Right cardiac atrium (tissue), 5 donors: ENCODE results near the gene NAALADL1. TPM values are rescaled to one million over a fixed set of nuclear protein-coding genes. Genes with fewer than 3 reads are reported as not detected.
"Not testable (repeated sequence)": the region's sequence is repeated elsewhere in the genome, so short reads cannot be mapped to it uniquely, and the experiment has no call there.

Experiments used
- ATAC-seq, 2 donors: fragments of 200-7000 bp; cut with Tn5 transposase; one replicate each; pipeline versions ENCODE4 v1.8.0 to v1.9.1; 2020; ENCODE audit warnings: moderate library complexity in 2 of 2, mild to moderate bottlenecking in 1 of 2
- DNase-seq, 3 donors: peaks; one replicate each; pipeline ENCODE4 v3.0.0-alpha.2; 2020
- H3K27ac ChIP-seq: one replicate; pipeline ENCODE4 v1.5.1; 2013; ENCODE audit warnings: mild to moderate bottlenecking, low read length, control low read depth, moderate library complexity
- H3K27me3 ChIP-seq: one replicate; pipeline ENCODE4 v1.6.1; 2013; ENCODE audit not compliant: control insufficient read depth, insufficient read depth
- H3K4me1 ChIP-seq: one replicate; pipeline ENCODE4 v1.6.1; 2013; ENCODE audit warnings: low read length; ENCODE audit not compliant: control insufficient read depth, insufficient read depth
- H3K4me3 ChIP-seq: one replicate; pipeline ENCODE4 v1.5.1; 2013; ENCODE audit warnings: low read length, control low read depth
- H3K9me3 ChIP-seq: one replicate; pipeline ENCODE4 v1.6.1; 2013; ENCODE audit warnings: low read length; ENCODE audit not compliant: control insufficient read depth
- WGBS: extraction: QIAGEN DNeasy Blood & Tissue Kit; methylation state at CpG from one replicate; pipeline ENCODE4 v1.1.7; 2013; 5-methylcytosine and 5-hydroxymethylcytosine counted together
- intact Hi-C, 4 donors: fragments of 100-400 bp; cut with DNase I; formaldehyde crosslinking; loops; one replicate each; pipeline versions ENCODE4 v1.11.0 to v1.14.0; 2022 to 2023
- polyA plus RNA-seq: library from polyadenylated mRNA; stranded (reverse); fragments of 200-250 nt; gene quantifications from one replicate; pipeline ENCODE4 v1.2.3, GENCODE V29; 2013
- total RNA-seq, 4 donors: library from RNA; stranded (reverse); fragmentation: NEBNext Ultra II Directional; extraction: Animal tissue kit (Norgen Biotek cat#: 25700); gene quantifications; one replicate each; pipeline ENCODE4 v1.2.1, GENCODE V29; 2021
- donor health status: healthy with polysubstance abuse.
- donor health status: DM: no; HTN: yes; CAD: no.
- donor health status: DM: no; HTN: no; CAD: no.
- donor health status: DM: no; HTN: yes; CAD: no; lungs with severe emphysema.
- donor health status: DM: yes; HTN: yes; CAD: no.

The NAALADL1 gene
- total and polyA plus RNA-seq, 5 donors: 7.1 to 9.8 (median 8.4) TPM

GRCh38 chr11:65032216-65032615, 26.1 kb downstream of the NAALADL1 start:
- intact Hi-C loops: no loop called here
- ATAC-seq (no peak), DNase-seq (peak in 1 of 3 donors; percentile 34)
- no peak overlapping the region for H3K4me3 ChIP-seq
- no peaks in the 10 kb centered on the region for H3K9me3 ChIP-seq
- WGBS: 76% methylated on average over 13 of the region's 13 CpGs
- H3K27ac ChIP-seq: no peak overlapping the region
- H3K27me3 ChIP-seq: no peaks in the 10 kb centered on the region
- H3K4me1 ChIP-seq: no peaks in the 10 kb centered on the region

GRCh38 chr11:65027213-65028067, 30.9 kb downstream of the NAALADL1 start, which contains the start of gene SNX15:
Gene SNX15 (plus strand): TSS chr11:65027439. CDS start chr11:65027538, 99 bp downstream.
- peak; percentile 95 to 97 (median 97) for DNase-seq
- intact Hi-C loops: loop anchor here in 1 of 4 donors (10.0 kb wide), 1 partner anchor 87 kb away; the partner anchor contains the start of genes TM7SF2 and ZNHIT2
- H3K27ac ChIP-seq: peak within 1 kb of the TSS; percentile 84

GRCh38 chr11:65026810-65027209, 31.5 kb downstream of the NAALADL1 start:
- intact Hi-C loops: loop anchor here in 1 of 4 donors (10.0 kb wide), 1 partner anchor 88 kb away; the partner anchor contains the start of genes TM7SF2 and ZNHIT2
- ATAC-seq (no peak), DNase-seq (no peak)
- Histone ChIP-seq H3K27me3 (no peaks in the 10 kb centered on the region), H3K4me3 (peak overlapping the region; percentile 67), H3K27ac (peak overlapping the region; percentile 21), H3K4me1 (no peaks in the 10 kb centered on the region), H3K9me3 (no peaks in the 10 kb centered on the region)
- 55% methylated on average over 10 of the region's 10 CpGs for WGBS

More at GRCh38 chr11:65027213-65028067, 30.9 kb downstream of the NAALADL1 start, which contains the start of gene SNX15:
- H3K9me3 ChIP-seq: no peaks in the 10 kb centered on the region
- no peaks in the 10 kb centered on the region for H3K4me1 ChIP-seq
- no peaks in the 10 kb centered on the region for H3K27me3 ChIP-seq
- ATAC-seq: peak; percentile 99
- WGBS: under 1% methylated on average over 51 of the region's 51 CpGs
- peak within 1 kb of the TSS; percentile 67 for H3K4me3 ChIP-seq

DNA sequence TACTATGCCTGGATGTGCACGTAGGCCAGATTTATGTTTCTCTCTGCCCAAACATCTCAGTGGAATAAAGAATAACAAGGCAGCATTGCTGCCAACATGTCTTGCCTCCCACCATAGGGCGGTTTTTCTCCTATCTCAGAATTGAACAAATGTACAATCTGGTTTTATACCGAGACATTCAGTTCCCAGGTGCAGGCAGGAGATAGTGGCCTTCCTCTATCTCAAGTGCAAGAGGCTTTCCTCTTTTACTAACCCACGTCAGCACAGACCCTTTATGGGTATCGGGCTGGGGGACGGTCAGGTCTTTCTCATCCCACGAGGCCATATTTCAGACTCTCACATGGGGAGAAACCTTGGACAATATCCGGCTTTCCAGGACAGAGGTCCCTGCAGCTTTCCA, 34.9 kb downstream of the NAALADL1 start:
- H3K4me1 ChIP-seq, ATAC-seq, H3K4me3 ChIP-seq, H3K27me3 ChIP-seq, H3K27ac ChIP-seq, H3K9me3 ChIP-seq: not testable (repeated sequence)
- 67% methylated on average over 8 of the region's 8 CpGs for WGBS
- peak in 1 of 3 donors; percentile 12 for DNase-seq
- intact Hi-C loops: loop anchor here in 1 of 4 donors (10.0 kb wide), 1 partner anchor 91 kb away; the partner anchor contains the start of genes TM7SF2 and ZNHIT2

- 92% methylated on average over 11 of the region's 11 CpGs for WGBS
- Histone ChIP-seq H3K4me1 (no peaks in the 10 kb centered on the region), H3K9me3 (no peaks in the 10 kb centered on the region), H3K4me3 (no peak overlapping the region), H3K27ac (no peak overlapping the region), H3K27me3 (no peaks in the 10 kb centered on the region)
- intact Hi-C loops: loop anchor here in 1 of 4 donors (10.0 kb wide), 1 partner anchor 93 kb away; the partner anchor contains the start of genes TM7SF2 and ZNHIT2
- ATAC-seq (no peak), DNase-seq (peak in 1 of 3 donors; percentile 35)
Observed at GRCh38 chr11:65021509-65021908, 36.8 kb downstream of the NAALADL1 start.

DNA sequence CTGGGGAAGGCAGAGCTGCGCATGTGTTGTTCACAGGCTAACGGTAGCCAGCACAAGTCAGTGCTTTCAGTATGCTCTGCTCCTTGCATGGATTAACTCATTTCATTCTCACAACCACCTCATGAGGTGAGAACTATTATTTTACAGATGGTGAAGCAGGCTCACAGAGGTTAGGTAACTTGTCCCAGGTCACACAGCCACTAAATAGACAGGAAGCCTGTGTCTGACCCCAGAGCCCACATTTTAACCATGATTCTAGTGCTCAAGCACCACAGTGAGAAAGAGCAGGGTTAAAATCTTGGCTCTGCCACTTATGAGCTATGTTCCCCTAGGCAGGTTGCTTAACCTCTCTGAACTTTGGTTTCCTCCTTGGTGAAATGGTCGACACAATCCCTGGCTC, 37.4 kb downstream of the NAALADL1 start:
- intact Hi-C loops: loop anchor here in 1 of 4 donors (10.0 kb wide), 1 partner anchor 94 kb away; the partner anchor contains the start of genes TM7SF2 and ZNHIT2
- 79% methylated on average over 3 of the region's 3 CpGs for WGBS
- no peaks in the 10 kb centered on the region for H3K9me3 ChIP-seq
- no peak overlapping the region for H3K27ac ChIP-seq
- no peak overlapping the region for H3K4me3 ChIP-seq
- H3K27me3 ChIP-seq: no peaks in the 10 kb centered on the region
- H3K4me1 ChIP-seq: no peaks in the 10 kb centered on the region
- ATAC-seq (no peak), DNase-seq (no peak)

GRCh38 chr11:65019824-65020223, 38.5 kb downstream of the NAALADL1 start:
- intact Hi-C loops: loop anchor here in 2 of 4 donors (10.0 kb wide), 3 partner anchors 65 to 95 kb away; partner anchors contain the start of genes CDCA5 (in 1 of the 2), PPP2R5B (in 1 of the 2), TM7SF2 (in 1 of the 2) and ZFPL1 (in 1 of the 2)
- no peak for ATAC-seq
- H3K4me3 ChIP-seq: no peak overlapping the region
- H3K9me3 ChIP-seq: no peaks in the 10 kb centered on the region
- no peak overlapping the region for H3K27ac ChIP-seq
- H3K4me1 ChIP-seq: no peaks in the 10 kb centered on the region
- peak in 1 of 3 donors; percentile 0 for DNase-seq
- H3K27me3 ChIP-seq: no peaks in the 10 kb centered on the region
- WGBS: 82% methylated on average over 7 of the region's 7 CpGs

GRCh38 chr11:65017937-65018336, 40.4 kb downstream of the NAALADL1 start:
- 98% methylated on average over 6 of the region's 6 CpGs for WGBS
- Histone ChIP-seq H3K4me1 (no peaks in the 10 kb centered on the region), H3K4me3 (no peak overlapping the region), H3K9me3 (no peaks in the 10 kb centered on the region), H3K27ac (no peak overlapping the region), H3K27me3 (no peaks in the 10 kb centered on the region)
- ATAC-seq: no peak
- no peak for DNase-seq
- intact Hi-C loops: loop anchor here in 2 of 4 donors (10.0 kb wide), 2 partner anchors 67 to 93 kb away; partner anchors contain the start of genes CDCA5 (in 1 of the 2), PPP2R5B (in 1 of the 2) and ZFPL1 (in 1 of the 2)

GRCh38 chr11:65016705-65017104, 41.6 kb downstream of the NAALADL1 start:
- Histone ChIP-seq H3K9me3 (no peaks in the 10 kb centered on the region), H3K27ac (no peak overlapping the region), H3K4me3 (no peak overlapping the region), H3K4me1 (no peaks in the 10 kb centered on the region), H3K27me3 (no peaks in the 10 kb centered on the region)
- 86% methylated on average over 4 of the region's 4 CpGs for WGBS
- ATAC-seq (no peak), DNase-seq (peak in 1 of 3 donors; percentile 9)
- intact Hi-C loops: loop anchor here in 2 of 4 donors (10.0 kb wide), 2 partner anchors 68 to 92 kb away; partner anchors contain the start of genes CDCA5 (in 1 of the 2), PPP2R5B (in 1 of the 2) and ZFPL1 (in 1 of the 2)

DNA sequence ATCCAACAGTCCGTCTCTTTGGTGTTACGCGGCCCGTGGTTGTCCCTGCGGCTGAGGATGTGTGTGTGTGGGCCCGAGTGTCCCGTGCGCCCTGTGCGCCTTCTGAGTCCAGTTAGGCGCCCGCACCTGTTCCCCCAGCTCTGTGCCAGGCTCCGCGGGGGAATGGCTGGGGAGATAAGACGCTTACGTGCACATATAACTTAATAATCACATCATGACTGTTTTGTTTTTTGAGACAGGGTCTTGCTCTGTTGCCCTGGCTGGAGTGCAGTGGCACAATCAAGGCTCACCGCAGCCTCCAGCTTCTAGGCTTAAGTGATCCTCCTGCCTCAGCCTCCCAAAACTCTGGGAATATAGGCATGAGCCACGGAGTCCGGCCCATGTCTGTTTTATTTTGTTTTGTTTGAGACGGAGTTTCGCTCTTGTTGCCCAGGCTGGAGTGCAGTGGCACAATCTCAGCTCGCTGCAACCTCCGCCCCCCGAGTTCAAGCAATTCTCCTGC, 43.6 kb downstream of the NAALADL1 start:
- Histone ChIP-seq H3K4me1 (no peaks in the 10 kb centered on the region), H3K27ac (peak overlapping the region; percentile 90), H3K4me3 (peak overlapping the region; percentile 58), H3K9me3 (no peaks in the 10 kb centered on the region), H3K27me3 (no peaks in the 10 kb centered on the region)
- intact Hi-C loops: loop anchor here in 3 of 4 donors (5.0 to 10.0 kb wide), 3 partner anchors 70 to 108 kb away; partner anchors contain the start of genes CDCA5 (in 1 of the 3), FAU (in 1 of the 3), MRPL49 (in 1 of the 3) and PPP2R5B (in 1 of the 3)
- WGBS: 31% methylated on average over 23 of the region's 23 CpGs
- no peak for ATAC-seq
- DNase-seq: peak in 1 of 3 donors; percentile 50
